Stimulated activated naive CD4-positive, alpha-beta T cell (primary cell): Measurements from ENCODE around the gene FOXD3.

Source experiments
- DNase-seq, 6 experiments: peaks; one replicate each; lab custom pipeline; 2025; lab: John Stamatoyannopoulos, UW

Gene FOXD3

DNA sequence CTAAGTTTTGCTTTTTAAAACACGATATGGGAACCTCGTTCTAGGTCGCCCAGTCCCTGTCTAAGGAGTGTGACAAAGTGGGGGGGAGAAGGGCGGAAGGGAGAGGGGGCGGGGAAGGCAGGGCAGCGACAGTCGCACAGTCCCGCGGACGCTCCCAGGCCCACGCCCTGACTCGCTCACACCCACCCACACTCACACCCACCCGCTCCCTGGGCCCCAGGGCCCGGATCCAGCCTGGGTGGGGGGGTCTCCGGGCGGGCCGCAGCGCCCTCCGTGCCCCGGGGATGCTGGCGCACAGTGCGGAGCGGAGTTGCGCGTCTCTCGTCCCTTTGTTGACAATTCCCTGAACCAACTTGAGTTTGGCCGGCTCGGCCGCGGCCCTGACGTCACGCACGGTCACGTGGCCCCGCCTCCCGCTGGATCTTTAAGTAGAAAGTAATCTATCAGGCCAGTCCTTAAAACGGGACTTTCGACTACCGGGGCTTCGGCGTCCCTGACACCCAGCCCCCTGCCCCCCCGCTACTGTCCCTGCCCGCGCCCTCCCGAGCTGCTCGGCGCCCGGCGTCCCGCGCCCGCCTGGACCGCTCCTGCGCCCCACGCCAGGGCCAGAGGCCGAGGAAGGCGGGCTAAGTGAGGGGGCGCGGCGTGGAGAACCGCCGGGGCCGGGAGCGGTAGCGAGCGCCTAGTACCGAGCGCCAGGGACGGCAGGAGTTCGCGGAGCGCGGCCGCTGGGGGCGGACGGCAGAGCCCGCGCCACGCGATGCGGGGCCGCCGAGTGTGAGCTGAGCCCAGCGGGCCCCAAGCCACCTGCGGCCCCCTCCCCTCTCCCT, at the start of gene FOXD3:
FOXD3 (plus strand) TSS at position 454 of the 830 bp plus-strand sequence. CDS start 492 bp downstream, outside the sequence.
- peak in 2 of 6 experiments; percentile 25 to 53 for DNase-seq

DNA sequence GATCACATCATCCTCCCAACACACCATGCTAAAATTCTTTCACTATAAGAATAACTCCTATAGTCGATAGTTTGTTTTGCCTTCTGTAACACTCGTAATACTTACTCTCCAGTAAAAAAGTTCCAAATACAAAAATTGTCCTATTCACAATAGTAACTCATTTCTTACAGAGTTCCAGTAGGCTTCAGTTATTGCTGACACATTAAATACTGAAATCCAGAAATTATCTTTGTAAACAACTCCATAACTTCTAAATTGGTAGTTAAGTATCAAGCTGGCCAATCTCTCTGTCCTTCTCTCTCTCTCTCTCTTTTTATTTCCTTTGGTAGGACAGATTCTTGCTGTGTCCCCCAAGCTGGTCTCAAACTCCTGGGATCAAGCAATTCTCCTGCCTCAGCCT, 49.6 kb upstream of the FOXD3 start:
- DNase-seq, result no peak

DNA sequence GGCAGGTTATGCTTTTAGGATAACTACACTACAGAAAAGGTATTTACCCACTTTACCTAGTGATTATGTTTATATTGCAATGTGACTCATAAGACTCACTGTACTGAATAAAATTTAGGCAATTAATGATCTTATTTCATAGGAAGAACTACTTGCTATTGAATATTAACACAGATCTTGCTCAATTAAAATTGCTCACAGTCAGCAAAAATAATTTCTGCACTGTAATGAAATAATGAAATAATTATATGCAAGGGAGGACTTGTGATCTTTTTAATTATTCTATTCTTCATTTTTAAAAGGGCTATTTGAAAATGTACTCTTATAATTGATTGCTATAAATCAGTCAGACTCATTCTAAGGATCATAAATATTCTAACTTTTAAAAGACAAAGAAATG, 48.0 kb upstream of the FOXD3 start:
- no peak for DNase-seq

DNA sequence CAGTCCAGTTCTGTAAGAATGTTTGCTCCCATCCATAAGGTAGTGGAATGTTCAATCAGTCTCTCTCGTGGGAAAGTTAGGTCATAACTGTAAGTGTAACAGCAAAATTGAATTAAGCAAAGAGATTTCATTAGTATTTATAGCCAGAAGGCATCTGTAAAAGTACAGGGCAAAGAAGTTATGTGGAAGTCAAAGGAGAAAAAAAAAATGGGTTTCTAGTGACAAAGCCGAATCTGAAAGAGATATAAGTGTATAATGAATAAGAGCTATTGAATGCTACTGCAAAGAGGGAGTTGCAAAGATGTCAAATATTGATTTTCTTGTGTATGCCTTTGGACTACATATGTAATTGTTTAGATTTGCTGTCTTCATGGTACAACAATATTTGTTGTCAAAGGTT, 47.4 kb upstream of the FOXD3 start:
- no peak for DNase-seq

DNA sequence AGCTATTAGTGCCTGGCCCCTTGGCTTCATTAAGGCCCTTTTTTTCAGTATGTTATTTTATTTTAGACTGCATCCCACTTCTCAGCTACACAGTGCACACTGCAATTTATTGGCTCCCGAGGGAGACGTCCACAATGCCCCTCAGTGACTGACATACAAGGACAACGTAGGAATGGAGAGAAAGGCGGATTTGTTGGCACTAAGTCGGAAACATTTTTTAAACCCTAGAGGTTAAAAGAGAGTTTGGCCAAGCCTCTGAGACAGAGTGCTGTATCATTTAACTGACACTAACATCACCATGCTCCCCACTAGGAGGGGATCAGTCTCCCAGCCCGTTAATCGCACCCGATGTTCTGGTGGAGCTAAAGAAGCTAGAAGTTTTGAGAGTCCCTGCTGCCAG, 45.7 kb upstream of the FOXD3 start:
- DNase-seq, result no peak

DNA sequence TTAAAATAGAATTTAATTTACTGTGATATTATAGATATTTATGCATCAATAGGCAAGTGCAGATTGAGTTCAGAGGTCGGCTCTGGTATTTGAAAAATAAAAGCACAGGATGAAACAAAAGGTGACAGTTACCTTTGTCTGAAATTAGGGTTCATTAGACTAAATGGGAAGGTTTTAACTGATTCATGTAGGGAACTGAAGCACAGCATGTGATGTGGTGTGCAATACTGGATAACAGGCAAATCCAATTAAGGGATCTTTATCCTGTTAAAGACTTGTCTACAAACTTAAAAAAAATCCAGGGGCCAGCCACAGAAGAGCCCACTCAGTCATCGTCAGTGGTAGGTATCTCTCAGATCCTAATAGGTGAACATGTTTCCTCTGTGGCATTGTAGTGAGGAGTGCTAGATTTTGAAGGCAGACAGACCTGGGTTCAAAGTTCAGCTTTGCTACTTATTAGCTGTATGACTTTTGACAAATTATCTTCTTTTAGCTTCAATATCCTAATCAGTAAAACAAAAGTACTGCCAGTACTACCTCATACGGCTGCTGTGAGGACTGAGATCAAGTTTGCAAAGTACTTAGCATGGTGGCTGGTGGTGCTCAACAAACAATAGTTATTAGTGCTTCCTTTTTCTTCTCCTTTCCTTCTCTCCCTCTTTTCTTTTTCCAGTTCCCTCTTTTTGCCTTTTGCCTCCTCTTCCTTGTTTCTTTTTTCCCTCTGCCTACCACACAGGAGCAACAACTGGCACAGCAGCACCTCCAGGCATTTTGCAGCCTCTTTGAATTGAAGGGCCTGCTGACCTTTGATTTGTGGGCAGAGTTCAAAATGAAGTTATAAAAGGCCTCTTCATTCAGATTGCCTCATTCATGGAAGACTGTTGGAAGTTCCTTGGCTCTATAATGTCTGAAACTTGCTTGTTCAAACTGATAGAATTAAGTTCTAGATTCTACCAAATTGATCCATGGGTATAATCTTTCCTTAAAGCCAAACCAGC, 44.9 kb upstream of the FOXD3 start:
- DNase-seq, result no peak

DNA sequence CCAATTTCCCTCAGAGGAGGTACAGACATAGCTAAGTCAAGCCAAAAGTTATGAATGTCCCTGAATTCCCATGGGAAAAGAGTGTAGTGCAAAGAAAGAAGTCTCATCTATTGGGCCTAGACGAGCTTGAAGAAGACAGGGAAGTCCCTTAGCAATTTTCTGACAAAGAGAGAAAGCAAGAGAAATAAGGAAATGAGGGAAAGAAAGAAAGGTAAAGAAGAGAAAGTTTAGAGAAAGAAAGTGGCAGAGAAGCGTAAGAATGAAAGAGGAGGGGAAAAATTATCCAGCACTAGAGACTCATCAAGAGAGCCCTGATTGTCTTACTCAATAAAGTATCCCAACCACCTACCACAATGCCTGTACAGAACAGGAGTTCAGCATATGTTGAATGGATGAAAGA, 40.6 kb upstream of the FOXD3 start:
- no peak for DNase-seq

DNA sequence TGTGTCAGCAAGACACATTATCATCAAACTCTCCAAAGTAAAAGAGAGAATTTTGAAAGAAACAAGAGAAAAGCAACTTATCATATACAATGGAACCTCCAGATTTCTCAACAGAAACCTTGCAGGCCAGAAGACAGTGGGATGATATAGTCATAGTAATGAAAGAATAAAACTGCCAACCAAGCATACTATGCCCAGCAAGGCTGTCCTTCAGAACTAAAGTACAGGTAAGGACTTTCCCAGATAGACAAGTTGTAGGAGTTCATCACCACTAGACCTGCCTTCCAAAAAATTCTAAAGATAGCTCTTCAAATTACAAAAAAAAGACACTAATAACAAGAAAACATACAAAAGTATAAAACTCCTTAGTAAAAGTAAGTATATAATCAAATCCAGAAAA, 33.2 kb upstream of the FOXD3 start:
- no peak for DNase-seq

DNA sequence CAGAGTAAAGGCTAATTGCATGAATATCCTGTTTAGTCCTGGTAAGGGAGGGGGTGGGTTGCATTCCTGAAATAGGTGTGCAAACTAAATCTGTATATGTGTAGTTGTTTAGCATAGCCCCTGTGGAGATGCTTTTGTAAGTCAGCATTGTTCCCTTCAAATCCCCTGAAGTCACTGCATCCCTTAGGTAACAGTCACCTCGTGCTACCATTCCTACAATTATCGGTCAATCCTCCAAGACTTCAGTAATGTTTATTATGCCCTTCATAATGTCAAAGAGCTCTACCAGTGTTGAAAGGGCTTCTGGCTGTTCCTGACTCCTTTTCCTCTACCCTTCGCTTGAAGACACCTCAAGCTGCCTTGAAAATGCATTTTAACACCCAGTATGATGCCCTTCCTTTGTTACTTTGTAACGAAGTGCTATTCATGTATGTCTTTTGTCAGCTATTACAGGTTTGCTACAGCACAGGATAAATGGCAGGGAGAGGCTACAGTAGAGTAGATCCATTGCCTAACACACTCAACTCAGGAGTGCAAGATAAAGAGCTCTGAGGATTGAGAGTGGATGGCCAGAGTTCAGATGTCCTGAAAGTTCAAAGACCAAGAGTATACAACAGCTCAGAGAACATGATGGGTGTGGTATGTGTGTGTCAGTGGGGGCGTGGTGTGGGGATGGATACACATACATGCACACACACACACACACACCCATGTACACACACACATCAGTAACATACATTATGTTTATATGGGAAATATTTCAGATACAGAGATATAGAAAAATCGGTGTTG, 27.4 kb upstream of the FOXD3 start:
- no peak for DNase-seq

DNA sequence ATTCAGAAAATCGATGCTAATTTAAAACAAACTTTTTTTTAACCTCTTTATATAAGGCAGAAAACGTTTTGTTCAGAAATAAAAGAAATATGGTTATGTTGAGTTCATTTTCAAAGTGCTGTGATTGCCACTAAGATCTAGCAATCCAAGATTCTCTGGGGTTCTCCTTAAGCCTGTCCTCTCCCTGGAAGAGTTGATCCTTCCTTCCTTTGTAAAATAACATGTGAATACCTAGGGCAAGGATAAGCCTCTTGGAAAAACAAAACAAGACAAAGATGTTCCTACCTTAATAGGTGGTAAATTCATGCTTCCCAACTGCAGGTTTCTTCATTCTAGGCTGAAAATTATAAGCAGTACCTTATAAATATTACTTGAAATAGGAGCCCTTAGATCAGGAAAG, 18.0 kb upstream of the FOXD3 start:
- DNase-seq, result no peak

DNA sequence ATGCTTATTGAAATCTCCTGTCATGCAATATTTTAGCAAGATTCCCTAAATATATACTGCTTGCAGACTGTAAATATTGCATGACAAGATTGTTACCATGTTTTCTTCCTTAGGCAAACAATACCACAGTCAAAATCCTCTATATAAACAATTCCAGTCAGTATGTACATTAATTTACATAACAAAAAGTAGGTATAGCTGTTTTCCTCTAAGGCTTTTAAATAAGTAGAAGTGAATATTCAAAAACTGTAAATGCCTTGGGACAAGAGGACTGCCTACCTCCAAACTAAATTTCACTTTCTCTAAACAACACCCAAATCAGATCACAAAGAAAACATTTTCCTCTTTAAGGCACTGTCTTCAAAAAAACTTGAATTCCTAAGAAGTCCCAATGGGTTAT, 17.3 kb upstream of the FOXD3 start:
- DNase-seq, result no peak

DNA sequence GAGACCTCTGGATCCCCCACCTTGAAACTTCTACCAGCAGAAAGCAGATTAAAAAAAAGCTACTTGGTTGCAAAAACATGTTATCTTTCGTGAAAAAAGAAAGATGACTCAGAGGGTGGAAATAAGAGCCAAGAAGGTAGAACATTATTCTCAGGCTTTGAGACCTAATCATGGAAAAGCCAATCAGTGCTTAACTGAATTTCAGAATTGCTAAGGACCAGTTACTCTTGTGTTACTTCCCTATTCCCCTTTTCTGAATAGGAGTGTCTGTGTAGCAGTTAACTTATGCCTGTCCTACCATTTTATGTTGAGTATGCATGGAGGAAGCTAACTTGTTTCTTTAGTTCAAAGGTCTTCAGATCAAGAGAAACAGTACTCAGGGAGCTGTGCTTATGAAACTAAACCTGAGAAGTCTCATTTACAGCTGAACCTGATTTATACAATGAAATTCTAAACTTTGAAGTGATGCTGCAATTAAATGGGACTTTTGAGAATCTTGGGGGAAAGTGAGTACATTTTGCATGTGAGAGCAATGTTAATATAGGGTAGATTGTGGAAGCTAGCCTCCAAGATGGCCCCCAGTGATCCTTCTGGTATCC, 15.1 kb upstream of the FOXD3 start:
- no peak for DNase-seq

DNA sequence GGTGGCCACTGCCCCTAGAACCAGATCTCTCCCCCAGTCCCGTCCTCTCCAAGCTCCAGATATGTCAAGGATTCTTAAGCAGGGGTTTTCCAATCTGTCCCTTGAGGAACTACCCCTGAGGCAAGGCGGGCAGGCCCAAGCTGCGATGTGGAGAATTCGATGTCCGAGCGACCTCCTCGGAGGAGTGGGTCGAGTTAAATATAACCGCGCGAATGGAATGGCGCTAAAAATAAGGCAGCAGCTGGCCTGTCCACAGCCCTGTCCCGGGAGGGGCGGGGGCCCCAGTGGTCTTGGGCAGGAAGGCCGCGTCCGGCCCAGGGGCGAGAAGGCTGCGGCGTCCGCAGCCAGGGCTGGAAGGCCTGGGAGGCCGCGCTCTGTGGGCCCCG, 5.8 kb upstream of the FOXD3 start:
- DNase-seq, result no peak

DNA sequence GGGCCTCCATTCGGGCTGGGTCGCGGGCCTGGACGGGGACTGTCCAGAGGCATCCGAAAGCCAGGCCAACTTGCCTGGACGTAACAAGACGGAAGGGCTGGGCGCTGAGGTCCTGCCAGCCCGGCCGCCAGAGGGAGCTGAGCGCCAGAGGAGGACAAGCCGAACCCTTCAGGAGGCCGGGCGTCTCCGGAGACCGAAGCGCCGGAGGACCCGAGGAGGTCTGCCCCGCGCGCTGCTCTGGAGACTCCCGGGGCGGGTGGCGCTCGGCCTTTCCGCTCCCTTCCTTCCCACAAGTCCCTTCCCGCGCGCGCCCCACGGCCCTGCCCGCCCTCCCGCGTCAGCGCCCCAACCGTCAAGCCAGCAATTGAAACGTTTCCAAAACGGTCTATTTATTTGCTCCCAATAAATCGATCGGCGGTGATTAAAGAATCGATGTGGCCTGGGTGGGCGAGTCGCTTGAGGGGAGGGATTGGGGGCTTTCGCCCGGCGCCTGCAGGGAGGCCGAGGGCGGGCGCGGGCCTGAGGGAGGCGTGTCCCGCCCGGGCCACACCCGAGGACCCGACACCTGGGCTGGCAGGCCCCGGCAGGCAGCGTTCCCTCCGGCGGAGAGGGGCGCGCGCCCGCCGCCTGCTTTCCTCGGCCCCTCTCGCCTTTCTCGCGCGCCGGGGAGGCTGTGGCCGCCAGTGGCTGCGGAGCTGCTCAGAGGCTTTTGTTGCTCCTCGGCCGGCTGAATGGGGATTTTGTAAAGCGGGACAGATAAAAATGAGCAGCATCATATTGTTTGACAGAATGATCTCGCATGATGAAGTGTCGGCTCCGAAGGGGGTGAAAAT, 5.2 kb upstream of the FOXD3 start:
- DNase-seq, result peak in 2 of 6 experiments; percentile 23 to 45

DNA sequence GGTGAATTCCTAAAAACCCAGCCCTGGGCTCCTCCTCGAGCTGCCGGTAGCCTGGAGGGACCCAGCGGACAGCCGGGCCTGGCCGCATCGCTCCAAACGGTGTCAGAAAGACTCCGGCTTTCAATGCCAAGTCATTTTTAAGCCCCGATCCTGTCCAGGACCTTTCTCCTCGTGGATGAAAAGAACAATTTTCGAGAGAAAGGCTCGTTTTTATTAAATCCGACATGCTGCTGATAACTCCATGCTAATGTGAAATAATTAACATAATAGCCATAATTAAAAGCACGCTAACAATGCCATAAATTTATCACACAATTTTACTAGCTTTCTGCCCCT, 4.6 kb upstream of the FOXD3 start:
- DNase-seq, result no peak

DNA sequence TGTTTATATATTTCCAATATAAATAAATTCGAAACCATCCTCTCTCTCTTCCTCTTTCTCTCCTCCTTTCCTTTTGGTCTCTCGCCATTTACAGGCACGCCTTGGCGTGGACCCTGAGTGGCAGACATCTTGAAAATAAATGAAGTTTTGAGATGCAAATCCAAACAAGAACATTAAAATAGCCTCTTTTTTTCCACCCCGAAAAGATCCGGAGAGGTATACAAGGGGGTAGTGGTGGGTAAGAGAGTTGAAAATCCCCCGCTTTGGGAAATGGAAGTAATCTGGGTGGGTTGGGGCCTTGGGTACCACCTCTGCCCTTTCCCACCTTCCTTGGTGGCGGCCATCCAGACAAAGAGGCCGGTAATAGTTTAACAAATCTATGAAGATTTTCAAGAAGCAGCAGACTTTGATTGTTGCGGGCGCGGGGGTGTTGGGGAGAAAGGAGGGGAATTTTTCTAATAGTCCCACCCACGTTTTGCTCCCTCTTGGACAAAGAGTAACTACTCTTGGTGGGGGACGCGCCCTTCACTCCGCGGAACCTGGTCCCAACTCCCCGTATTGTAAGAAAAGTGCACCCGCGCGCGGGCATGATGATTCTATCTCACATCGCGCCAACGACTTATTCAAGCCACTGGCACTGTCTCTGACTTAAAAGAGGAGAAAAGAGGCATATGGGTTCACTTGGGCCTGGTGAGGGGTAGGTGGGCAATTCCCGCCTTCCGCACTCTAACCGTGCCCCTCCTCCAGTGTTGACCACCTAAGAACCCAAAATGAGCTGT, 4.0 kb upstream of the FOXD3 start:
- DNase-seq, result peak in 1 of 6 experiments; percentile 12

DNA sequence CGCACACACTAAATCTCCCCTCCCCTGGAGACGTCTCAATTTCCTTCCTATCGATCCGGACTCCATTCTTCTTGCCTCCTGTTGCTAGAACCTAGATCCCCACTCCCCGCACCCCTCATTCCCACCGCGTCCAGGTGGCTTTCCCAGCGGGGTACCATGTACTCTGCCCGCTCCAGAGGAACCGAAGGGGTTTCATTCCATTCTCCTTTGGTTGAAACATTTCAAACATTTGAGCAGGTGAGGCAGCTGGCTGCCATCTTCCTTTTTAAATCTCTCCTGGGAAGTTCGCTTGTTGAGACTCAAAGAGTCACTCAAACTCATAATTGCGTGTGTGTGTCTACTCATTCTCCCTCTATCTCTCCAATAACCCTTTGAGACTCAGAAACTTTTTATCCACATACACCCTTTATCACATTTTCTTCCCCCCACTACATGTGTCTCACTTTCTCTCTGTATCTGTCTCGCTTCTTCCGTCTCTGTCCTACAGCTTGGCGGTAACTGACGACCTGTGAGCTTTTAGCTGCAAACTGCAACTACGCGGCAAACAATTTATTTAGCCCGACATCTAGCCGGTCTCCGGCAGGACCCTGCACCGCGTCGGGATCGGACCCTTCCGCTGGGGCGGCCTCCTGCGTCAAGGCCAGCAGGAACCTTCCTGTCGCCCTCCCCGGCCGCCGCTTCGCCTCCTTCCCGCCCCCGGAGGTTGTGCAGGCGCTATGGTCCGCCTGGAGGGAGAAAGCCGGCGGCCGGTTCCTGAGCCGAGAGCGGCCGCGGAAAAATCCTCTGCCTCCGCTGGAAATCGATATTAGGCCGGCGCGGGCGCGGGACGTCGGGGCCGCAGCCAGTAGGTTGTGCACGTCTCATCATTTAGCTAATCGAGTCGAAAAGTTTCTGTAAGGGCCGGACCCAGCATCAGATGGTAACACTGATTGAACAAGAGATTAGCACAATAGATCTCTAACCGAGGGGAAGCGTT, 3.0 kb upstream of the FOXD3 start:
- DNase-seq, result no peak

DNA sequence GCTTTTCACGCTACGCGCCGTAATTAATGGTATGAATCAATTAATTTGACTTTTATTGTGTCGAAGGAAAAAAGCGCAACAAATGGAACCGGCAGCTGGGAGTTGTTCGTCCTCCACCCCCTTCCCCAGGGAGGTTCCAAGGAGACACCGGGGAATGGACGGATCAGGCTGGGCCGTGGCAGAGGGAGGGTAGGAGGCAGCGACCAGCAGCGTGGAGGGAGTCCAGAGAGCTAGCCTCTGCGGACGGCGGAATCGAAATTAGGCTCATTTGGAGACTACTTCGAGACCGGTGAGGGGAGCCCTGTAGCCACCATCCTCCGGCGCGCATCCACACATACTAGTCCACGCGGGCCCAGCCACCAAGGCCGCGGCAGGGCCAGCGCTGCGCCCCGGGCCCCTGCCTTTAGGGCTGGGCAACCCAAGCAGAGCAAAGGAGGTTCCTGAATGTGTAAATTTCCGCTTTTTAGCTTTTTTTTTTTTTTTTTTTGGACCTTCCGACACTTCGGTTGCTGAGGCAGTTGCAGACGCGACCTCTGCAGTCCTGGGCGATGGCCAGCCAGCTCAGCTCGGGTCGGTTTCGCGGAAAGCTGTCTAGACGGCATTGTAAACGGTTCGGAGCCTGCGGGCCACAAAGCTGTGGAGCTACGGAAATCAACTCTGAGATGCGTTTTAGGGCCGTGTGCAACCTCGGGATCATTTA, 2.2 kb upstream of the FOXD3 start:
- peak in 2 of 6 experiments; percentile 22 to 51 for DNase-seq
